IPS DF 19.7 (cell line): ENCODE data around the gene CNNM4.

Experiments used
- DNase-seq: peaks from one replicate; pipeline ENCODE4 v3.0.0-alpha.2; 2013; ENCODE audit warnings: low read depth, low spot score

CNNM4 gene

DNA sequence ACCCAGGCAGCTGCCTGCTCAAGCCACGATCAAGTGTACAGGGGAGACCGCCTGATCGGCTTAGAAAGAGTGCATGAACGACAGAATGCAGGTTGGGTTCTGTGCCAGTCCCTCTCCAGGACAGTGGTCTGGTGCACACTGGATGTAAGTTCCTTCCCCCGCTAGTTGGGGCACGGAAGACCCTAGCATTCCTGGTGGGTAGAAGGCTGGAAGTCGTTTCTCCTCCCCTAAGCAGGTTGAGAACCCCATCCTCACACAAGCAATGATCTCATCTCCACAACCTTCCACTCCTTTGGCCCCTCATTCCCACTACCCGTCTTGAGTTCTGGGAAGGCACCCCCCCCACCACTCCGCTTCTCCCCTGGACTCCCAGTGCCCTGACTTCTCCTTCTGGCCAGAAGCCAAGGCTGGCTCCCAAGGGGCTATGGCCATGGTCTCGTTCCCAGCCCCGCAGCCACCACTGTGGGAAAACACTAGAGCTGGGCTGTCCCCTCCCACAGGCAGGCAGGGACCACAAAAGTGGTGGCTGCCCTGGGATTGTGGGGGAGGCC is 98.5 kb downstream of the CNNM4 start:
- no peak for DNase-seq

DNA sequence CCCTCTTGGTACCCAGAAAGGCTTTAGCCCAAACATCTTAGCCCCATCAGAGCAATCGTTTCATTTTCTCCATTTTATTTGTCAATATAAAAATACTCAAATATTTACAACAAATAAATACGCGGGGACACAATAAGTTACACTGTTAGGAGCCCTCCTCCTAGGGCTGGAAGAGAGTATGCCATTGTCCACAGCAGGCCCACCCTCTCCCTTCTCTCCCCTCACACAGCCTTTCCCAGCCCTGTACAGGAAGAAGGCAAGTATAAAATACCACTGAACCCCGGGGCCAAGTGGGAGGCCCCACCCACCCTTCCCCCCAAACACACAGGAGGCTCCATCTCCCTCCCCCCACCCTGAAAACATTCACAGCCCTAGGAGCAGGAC is 99.0 kb downstream of the CNNM4 start:
- no peak for DNase-seq

DNA sequence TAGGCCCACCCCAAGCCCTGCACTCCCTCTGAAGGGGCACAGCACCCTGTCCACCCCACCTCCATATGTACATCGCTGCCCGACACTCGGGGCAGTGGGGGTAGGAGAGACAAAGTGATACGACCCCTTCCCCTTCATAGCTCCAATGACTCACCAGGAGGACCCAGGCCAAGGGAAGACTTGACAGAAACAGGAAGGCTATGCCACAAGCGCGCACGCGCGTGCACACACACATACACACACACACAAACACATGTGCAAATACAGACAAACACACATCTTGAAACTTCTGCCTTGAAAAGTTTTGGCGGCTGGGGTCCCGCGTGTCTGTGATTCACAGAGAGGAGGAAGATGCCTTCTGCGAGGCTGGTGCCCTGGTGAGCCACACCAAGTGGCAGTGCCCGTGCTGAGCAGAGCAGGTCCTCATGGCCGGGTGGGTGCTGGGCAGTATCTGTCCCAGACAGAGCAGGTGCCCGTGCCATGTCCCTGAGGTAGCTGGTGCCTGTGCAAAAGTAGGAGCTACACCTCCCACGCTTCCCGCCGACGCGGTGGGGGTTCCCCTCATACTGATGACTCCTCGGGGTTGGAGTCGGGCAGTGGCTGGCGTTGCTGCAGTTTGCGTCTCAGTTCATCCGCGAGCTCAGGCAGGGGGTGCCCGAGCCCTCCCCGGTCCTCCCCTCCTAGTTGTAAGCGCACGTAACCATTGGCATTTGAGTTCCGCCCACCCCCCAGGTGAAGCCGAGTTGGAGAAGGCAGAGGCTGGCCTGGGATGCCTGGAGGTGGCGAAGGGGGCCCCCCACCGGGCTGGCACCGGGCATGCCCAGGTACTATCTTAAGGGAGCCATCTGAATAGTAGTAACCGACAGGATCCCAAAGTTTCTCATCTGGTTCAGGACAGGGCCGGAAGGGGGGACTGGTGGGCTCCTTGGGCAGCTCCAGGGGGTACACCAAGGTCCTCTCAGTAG is 99.6 kb downstream of the CNNM4 start:
- DNase-seq: no peak

DNA sequence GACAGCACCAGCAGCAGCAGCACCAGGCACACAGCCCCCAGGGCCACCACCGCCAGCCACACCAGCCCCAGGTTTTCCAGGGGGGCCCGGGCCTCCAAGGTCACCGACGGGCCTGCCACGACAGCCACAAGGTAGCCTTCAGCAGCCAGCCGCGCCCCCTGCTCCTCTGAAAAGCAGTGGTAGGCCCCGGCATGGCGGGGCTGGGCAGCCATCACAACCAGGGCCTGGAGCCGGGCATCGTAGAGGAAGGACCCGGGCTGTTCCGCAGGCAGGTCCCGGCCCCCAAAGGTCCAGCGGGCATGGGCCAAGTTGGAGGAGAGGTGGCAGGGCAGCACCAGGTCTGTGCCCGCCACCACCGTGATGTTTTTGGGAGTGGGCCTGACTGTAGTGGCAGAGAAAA is 100.4 kb downstream of the CNNM4 start:
- DNase-seq: no peak
